ENCODE measurements around the gene CDK14.

CDK14 gene

DNA sequence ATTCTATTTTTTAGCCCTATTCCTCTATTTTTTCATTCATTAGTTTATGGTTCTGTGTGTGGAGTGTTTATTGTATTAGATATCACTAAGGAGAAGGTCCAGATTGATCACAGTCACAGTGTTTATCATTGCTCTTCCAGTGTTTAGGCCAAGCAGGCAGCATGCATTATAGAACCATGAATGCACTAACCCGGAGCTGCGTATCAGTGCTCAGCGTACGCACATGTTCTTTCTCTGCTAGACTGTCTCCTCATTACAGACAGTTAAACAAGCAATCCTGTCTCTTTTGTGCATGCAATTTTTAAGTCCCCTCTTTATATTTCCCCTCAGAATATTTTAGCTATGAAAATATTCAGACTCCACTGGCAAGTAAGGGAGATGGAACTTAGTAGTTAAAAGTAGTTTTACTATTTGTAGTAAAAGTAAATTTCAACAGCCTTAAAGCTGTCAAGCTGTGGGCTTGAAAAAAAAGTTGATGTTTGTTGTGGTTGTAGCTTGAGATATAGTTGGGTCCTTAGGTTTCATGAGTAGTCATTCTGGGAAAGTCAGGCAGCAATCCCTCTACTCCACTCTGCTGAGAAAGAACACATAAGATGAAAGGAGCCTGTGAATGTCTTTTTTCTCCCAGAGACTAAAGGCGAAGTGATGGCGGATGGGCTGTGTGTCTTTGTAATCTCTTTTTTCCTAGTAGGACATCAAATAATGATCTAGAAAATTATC, 260.4 kb downstream of the CDK14 start:
- TF ChIP-seq, protein P1, sequence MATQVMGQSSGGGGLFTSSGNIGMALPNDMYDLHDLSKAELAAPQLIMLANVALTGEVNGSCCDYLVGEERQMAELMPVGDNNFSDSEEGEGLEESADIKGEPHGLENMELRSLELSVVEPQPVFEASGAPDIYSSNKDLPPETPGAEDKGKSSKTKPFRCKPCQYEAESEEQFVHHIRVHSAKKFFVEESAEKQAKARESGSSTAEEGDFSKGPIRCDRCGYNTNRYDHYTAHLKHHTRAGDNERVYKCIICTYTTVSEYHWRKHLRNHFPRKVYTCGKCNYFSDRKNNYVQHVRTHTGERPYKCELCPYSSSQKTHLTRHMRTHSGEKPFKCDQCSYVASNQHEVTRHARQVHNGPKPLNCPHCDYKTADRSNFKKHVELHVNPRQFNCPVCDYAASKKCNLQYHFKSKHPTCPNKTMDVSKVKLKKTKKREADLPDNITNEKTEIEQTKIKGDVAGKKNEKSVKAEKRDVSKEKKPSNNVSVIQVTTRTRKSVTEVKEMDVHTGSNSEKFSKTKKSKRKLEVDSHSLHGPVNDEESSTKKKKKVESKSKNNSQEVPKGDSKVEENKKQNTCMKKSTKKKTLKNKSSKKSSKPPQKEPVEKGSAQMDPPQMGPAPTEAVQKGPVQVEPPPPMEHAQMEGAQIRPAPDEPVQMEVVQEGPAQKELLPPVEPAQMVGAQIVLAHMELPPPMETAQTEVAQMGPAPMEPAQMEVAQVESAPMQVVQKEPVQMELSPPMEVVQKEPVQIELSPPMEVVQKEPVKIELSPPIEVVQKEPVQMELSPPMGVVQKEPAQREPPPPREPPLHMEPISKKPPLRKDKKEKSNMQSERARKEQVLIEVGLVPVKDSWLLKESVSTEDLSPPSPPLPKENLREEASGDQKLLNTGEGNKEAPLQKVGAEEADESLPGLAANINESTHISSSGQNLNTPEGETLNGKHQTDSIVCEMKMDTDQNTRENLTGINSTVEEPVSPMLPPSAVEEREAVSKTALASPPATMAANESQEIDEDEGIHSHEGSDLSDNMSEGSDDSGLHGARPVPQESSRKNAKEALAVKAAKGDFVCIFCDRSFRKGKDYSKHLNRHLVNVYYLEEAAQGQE (IDR thresholded peaks at IDR 0.05; ENCODE audit: insufficient replicate concordance, low read depth): no peak
- no peak for TF ChIP-seq GABPA (IDR thresholded peaks at IDR 0.05; ENCODE audit: low read depth)
- TF ChIP-seq POLR2AphosphoS5 (IDR thresholded peaks at IDR 0.05; ENCODE audit: low read depth): no peak
- TF ChIP-seq, protein P2, sequence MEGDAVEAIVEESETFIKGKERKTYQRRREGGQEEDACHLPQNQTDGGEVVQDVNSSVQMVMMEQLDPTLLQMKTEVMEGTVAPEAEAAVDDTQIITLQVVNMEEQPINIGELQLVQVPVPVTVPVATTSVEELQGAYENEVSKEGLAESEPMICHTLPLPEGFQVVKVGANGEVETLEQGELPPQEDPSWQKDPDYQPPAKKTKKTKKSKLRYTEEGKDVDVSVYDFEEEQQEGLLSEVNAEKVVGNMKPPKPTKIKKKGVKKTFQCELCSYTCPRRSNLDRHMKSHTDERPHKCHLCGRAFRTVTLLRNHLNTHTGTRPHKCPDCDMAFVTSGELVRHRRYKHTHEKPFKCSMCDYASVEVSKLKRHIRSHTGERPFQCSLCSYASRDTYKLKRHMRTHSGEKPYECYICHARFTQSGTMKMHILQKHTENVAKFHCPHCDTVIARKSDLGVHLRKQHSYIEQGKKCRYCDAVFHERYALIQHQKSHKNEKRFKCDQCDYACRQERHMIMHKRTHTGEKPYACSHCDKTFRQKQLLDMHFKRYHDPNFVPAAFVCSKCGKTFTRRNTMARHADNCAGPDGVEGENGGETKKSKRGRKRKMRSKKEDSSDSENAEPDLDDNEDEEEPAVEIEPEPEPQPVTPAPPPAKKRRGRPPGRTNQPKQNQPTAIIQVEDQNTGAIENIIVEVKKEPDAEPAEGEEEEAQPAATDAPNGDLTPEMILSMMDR (IDR thresholded peaks at IDR 0.05; ENCODE audit: insufficient read depth, low read length): no peak
- TF ChIP-seq SPI1 (IDR thresholded peaks at IDR 0.05; ENCODE audit: borderline replicate concordance, low read depth): no peak
- DNase-seq (ENCODE audit: low read depth in 1 of 2, low spot score in 1 of 2): no peak
- Histone ChIP-seq H3K27ac (replicated peaks) (no peak overlapping the region), H3K27me3 (ENCODE audit: insufficient read depth, poor library complexity, severe bottlenecking) (no peaks in the 10 kb centered on the region), H3K4me3 (replicated peaks; ENCODE audit: insufficient read depth, low read length) (no peak overlapping the region)

DNA sequence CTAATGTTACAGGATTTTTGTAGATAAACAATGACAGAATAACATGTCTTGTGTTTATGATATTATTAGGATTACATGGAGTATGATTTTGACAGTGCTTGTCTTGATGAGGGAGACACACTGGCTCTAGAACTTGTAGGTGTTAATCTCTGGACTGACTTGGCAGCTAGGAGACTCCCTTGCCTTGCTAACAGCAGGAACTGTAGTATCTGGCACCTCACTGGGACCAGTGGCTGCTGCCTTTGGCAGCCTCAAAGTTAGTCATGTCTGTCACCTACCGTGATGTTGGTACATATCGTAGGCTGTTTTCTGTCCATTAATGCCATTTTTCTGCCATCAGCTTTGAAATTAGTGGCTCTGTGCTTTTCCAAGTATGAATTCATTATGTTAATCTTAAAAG, 261.5 kb downstream of the CDK14 start:
- TF ChIP-seq POLR2AphosphoS5 (IDR thresholded peaks at IDR 0.05; ENCODE audit: low read depth) (no peak), SPI1 (IDR thresholded peaks at IDR 0.05; ENCODE audit: borderline replicate concordance, low read depth) (no peak), GABPA (IDR thresholded peaks at IDR 0.05; ENCODE audit: low read depth) (no peak)
- TF ChIP-seq, protein P2 (IDR thresholded peaks at IDR 0.05; ENCODE audit: insufficient read depth, low read length): no peak
- TF ChIP-seq, protein P1 (IDR thresholded peaks at IDR 0.05; ENCODE audit: insufficient replicate concordance, low read depth): no peak
- Histone ChIP-seq H3K27ac (replicated peaks) (no peak overlapping the region), H3K4me3 (replicated peaks; ENCODE audit: insufficient read depth, low read length) (no peak overlapping the region), H3K27me3 (ENCODE audit: insufficient read depth, poor library complexity, severe bottlenecking) (no peaks in the 10 kb centered on the region)
- DNase-seq (ENCODE audit: low read depth in 1 of 2, low spot score in 1 of 2): no peak

DNA sequence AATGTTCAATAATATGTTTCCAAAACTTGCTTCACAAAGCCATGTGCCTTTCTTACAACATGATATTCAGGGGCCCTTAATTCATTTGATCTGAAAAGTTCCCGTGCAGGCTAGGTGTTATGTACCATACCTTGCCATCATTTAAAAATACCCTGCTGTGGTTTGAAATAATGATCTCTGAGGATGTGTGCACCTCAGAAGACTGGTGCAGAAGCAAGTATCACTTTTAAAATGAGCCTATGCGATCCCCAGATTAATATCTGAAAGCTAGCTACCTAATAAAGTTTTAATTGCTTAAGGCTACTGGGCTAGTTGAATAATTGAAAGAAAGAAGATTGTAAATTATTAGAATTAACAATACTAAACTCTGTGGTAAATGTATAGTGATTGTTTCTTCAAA, 262.4 kb downstream of the CDK14 start:
- Histone ChIP-seq H3K27me3 (ENCODE audit: insufficient read depth, poor library complexity, severe bottlenecking) (no peaks in the 10 kb centered on the region), H3K27ac (replicated peaks) (no peak overlapping the region), H3K4me3 (replicated peaks; ENCODE audit: insufficient read depth, low read length) (no peak overlapping the region)
- DNase-seq (ENCODE audit: low read depth in 1 of 2, low spot score in 1 of 2): no peak
- TF ChIP-seq SPI1 (IDR thresholded peaks at IDR 0.05; ENCODE audit: borderline replicate concordance, low read depth): no peak
- TF ChIP-seq, protein P1 (IDR thresholded peaks at IDR 0.05; ENCODE audit: insufficient replicate concordance, low read depth): no peak
- no peak for TF ChIP-seq POLR2AphosphoS5 (IDR thresholded peaks at IDR 0.05; ENCODE audit: low read depth)
- TF ChIP-seq, protein P2 (IDR thresholded peaks at IDR 0.05; ENCODE audit: insufficient read depth, low read length): no peak
- TF ChIP-seq GABPA (IDR thresholded peaks at IDR 0.05; ENCODE audit: low read depth): no peak
